Stomach (tissue), 9 donors: ENCODE results near the gene TBCEL. TPM values are rescaled to one million over a fixed set of nuclear protein-coding genes. Genes with fewer than 3 reads are reported as not detected.
"Not testable (repeated sequence)": the region's sequence is repeated elsewhere in the genome, so short reads cannot be mapped to it uniquely, and the experiment has no call there.

Source experiments
- DNase-seq, 2 donors: peaks; one replicate each; pipeline versions ENCODE4 v3.0.0 to v3.0.0-alpha.2; 2013 to 2019
- H3K27ac ChIP-seq, 5 donors: fragments of 200-600 bp in 4 of 5; sonication (generic) in 4 of 5; one replicate each; pipeline ENCODE4 v1.5.1; 2013 to 2019; ENCODE audit warnings: mild to moderate bottlenecking in 1 of 5, moderate library complexity in 1 of 5
- H3K27me3 ChIP-seq, 3 donors: fragments of 200-600 bp; sonication (generic); one replicate each; pipeline ENCODE4 v1.5.1; 2017 to 2019; ENCODE audit warnings: mixed run types in 1 of 3
- H3K36me3 ChIP-seq, 4 donors: fragments of 200-600 bp; sonication (generic); 1 replicate in 3 of 4; 2 replicates in 1 of 4; pipeline ENCODE4 v1.5.1; 2016 to 2019
- H3K4me1 ChIP-seq, 4 donors: fragments of 200-600 bp; sonication (generic); one replicate each; pipeline ENCODE4 v1.5.1; 2016 to 2019
- H3K4me3 ChIP-seq, 4 donors: fragments of 200-600 bp; sonication (generic) in 3 of 4; one replicate each; pipeline ENCODE4 v1.5.1; 2016 to 2019; ENCODE audit warnings: mild to moderate bottlenecking in 1 of 4
- H3K9me3 ChIP-seq, 4 donors: fragments of 200-600 bp; sonication (generic); one replicate each; pipeline ENCODE4 v1.5.1; 2016 to 2019
- CTCF ChIP-seq, 7 experiments: fragments of 450-650 bp in 4 of 7; fragments of 200-600 bp in 3 of 7; sonication (generic) in 3 of 7; IDR thresholded peaks; one replicate each; pipeline ENCODE4 v1.5.1; 2016 to 2019; ENCODE audit warnings: antibody characterized with exemption in 7 of 7, control low read depth in 2 of 7, mild to moderate bottlenecking in 1 of 7
- EP300 ChIP-seq: sonication (generic); formaldehyde crosslinking; IDR thresholded peaks from one replicate; pipeline ENCODE4 v1.6.1; 2017; ENCODE audit warnings: antibody characterized with exemption
- POLR2A ChIP-seq, 4 donors: fragments of 450-650 bp; IDR thresholded peaks; one replicate each; pipeline ENCODE4 v1.6.1; 2016; ENCODE audit warnings: antibody characterized with exemption in 4 of 4, control low read depth in 2 of 4, mild to moderate bottlenecking in 1 of 4, moderate library complexity in 1 of 4
- POLR2AphosphoS5 ChIP-seq, 3 donors: sonication (generic); formaldehyde crosslinking; IDR thresholded peaks; one replicate each; pipeline ENCODE4 v1.6.1; 2016; ENCODE audit warnings: antibody characterized with exemption in 3 of 3
- WGBS, 5 donors: extraction: QIAGEN DNeasy Blood & Tissue Kit in 3 of 5; methylation state at CpG; one replicate each; pipeline versions ENCODE4 v1.1.5 to v1.1.7; 2013 to 2018; 5-methylcytosine and 5-hydroxymethylcytosine counted together
- intact Hi-C: fragments of 100-400 bp; cut with DNase I; formaldehyde crosslinking; loops from one replicate; pipeline ENCODE4 v1.15.1; 2023; ENCODE audit warnings: low total_unique reads
- polyA plus RNA-seq, 3 donors: library from polyadenylated mRNA; stranded (reverse); fragments of 200-250 nt; gene quantifications; one replicate each; pipeline ENCODE4 v1.2.3, GENCODE V29; 2013
- total RNA-seq, 5 donors: library from RNA; depleted of rRNA; stranded (reverse); fragments of >200 nt; gene quantifications; one replicate each; pipeline versions ENCODE4 v1.1.0 to v1.2.3, GENCODE V29; 2014 to 2016
- donor health status: healthy with polysubstance abuse.
- donor health status: Bipolar disorder and iron deficiency.
- donor health status: healthy.

The TBCEL gene
- total and polyA plus RNA-seq, 8 donors = 3.2 to 55.1 (median 8.1) TPM

- Histone ChIP-seq H3K27me3 (no peaks in the 10 kb centered on the region), H3K4me3 (no peak overlapping the region), H3K4me1 (peaks cover 0 to 24% (median 10%) of the 10 kb centered on the region in 4 donors), H3K36me3 (no peaks in the 10 kb centered on the region), H3K9me3 (no peaks in the 10 kb centered on the region), H3K27ac (no peak overlapping the region)
- intact Hi-C loops = no loop called here
- TF ChIP-seq CTCF (IDR thresholded peaks at IDR 0.05) = no peak
- no peak for TF ChIP-seq POLR2AphosphoS5 (IDR thresholded peaks at IDR 0.05)
- no peak for TF ChIP-seq EP300
- TF ChIP-seq POLR2A (IDR thresholded peaks at IDR 0.05) = no peak
- 95 to 98% (median 96%) methylated on average over 2 of the region's 2 CpGs for WGBS, 5 donors
- no peak for DNase-seq
These were observed 7.3 kb downstream of the TBCEL start for GRCh38 chr11:121031167-121031566.

- WGBS, 5 donors = 91 to 98% (median 97%) methylated on average over 3 to 4 of the region's 4 CpGs
These were observed 7.7 kb downstream of the TBCEL start for GRCh38 chr11:121031648-121032047.

GRCh38 chr11:121032546-121032945 lies 8.6 kb downstream of the TBCEL start:
- Histone ChIP-seq H3K4me1 (peaks cover 0 to 18% (median 11%) of the 10 kb centered on the region in 4 donors), H3K27me3 (no peaks in the 10 kb centered on the region), H3K36me3 (no peaks in the 10 kb centered on the region), H3K4me3 (no peak overlapping the region), H3K27ac (no peak overlapping the region), H3K9me3 (no peaks in the 10 kb centered on the region)
- no peak for TF ChIP-seq EP300
- TF ChIP-seq POLR2A (IDR thresholded peaks at IDR 0.05) = no peak
- peak in 1 of 7 experiments; percentile 14 for TF ChIP-seq CTCF (IDR thresholded peaks at IDR 0.05)
- TF ChIP-seq POLR2AphosphoS5 (IDR thresholded peaks at IDR 0.05) = no peak
- intact Hi-C loops = no loop called here
- 43 to 78% (median 65%) methylated on average over 3 of the region's 3 CpGs for WGBS, 5 donors
- no peak for DNase-seq

More at GRCh38 chr11:121031648-121032047, 7.7 kb downstream of the TBCEL start:
- DNase-seq, intact Hi-C loops, H3K36me3 ChIP-seq, H3K9me3 ChIP-seq, H3K27ac ChIP-seq, H3K27me3 ChIP-seq, H3K4me3 ChIP-seq: not testable (repeated sequence)
- H3K4me1 ChIP-seq = peaks cover 0 to 24% (median 10%) of the 10 kb centered on the region in 4 donors

- Histone ChIP-seq H3K27ac (no peak overlapping the region), H3K9me3 (no peaks in the 10 kb centered on the region), H3K4me1 (peaks cover 3 to 27% (median 15%) of the 10 kb centered on the region in 4 donors), H3K4me3 (no peak overlapping the region), H3K36me3 (no peaks in the 10 kb centered on the region), H3K27me3 (no peaks in the 10 kb centered on the region)
- TF ChIP-seq POLR2A (IDR thresholded peaks at IDR 0.05) = no peak
- no peak for TF ChIP-seq EP300
- TF ChIP-seq CTCF (IDR thresholded peaks at IDR 0.05) = no peak
- no peak for TF ChIP-seq POLR2AphosphoS5 (IDR thresholded peaks at IDR 0.05)
- intact Hi-C loops = no loop called here
- DNase-seq = no peak
- WGBS, 5 donors = 74 to 83% (median 82%) methylated on average over 4 of the region's 4 CpGs
These were observed 9.7 kb downstream of the TBCEL start for GRCh38 chr11:121033635-121034034.

- intact Hi-C loops = no loop called here
- Histone ChIP-seq H3K4me3 (no peak overlapping the region), H3K27me3 (no peaks in the 10 kb centered on the region), H3K4me1 (peaks cover 11 to 36% (median 22%) of the 10 kb centered on the region in 4 donors), H3K27ac (no peak overlapping the region), H3K9me3 (no peaks in the 10 kb centered on the region), H3K36me3 (no peaks in the 10 kb centered on the region)
- peak in 1 of 2 donors; percentile 16 for DNase-seq
- 62 to 71% (median 68%) methylated on average over 4 of the region's 4 CpGs for WGBS, 5 donors
- TF ChIP-seq POLR2AphosphoS5 (IDR thresholded peaks at IDR 0.05) (no peak), EP300 (no peak), POLR2A (IDR thresholded peaks at IDR 0.05) (no peak), CTCF (IDR thresholded peaks at IDR 0.05) (no peak)
These were observed 11.4 kb downstream of the TBCEL start for GRCh38 chr11:121035169-121035755.
